Cardiac fibroblast (primary cell): ENCODE measurements around the gene PAPLN.

Experiments
- DNase-seq, 2 donors: peaks; one replicate each; pipeline versions ENCODE4 v3.0.0 to v3.0.0-alpha.2; 2010; ENCODE audit warnings: low read depth in 2 of 2
- H3K4me3 ChIP-seq, 2 donors: replicated peaks in 1 of 2; 1 replicate in 1 of 2; 2 replicates in 1 of 2; pipeline ENCODE4 v1.5.1; 2011; ENCODE audit warnings: low read depth in 2 of 2, low read length in 2 of 2, mild to moderate bottlenecking in 2 of 2, moderate library complexity in 1 of 2
- TF ChIP-seq, protein P1 (sequence below): IDR thresholded peaks from one replicate; pipeline ENCODE4 v1.5.1; 2011; ENCODE audit warnings: low read depth, mild to moderate bottlenecking, low read length, inconsistent platforms

PAPLN gene

DNA sequence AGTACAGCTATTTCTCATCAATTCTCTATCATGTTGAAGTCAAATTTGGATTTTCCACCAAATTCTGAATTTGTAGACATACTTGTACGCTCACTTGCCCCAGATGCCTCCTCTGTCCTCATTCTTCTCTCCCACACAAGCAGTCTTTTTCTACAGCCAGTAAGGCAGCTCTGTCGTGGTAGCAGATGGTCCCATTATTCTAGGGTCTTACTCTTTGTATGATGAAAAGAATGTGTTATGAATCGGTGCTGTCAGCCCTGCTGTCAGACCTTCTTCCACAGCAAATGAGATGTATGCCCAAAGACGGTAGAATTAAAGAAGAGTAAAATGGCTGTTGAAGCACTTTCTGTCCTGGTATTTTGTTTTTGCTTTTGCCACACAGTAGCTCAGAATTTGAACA lies 17.2 kb upstream of the PAPLN start:
- TF ChIP-seq, protein P1, sequence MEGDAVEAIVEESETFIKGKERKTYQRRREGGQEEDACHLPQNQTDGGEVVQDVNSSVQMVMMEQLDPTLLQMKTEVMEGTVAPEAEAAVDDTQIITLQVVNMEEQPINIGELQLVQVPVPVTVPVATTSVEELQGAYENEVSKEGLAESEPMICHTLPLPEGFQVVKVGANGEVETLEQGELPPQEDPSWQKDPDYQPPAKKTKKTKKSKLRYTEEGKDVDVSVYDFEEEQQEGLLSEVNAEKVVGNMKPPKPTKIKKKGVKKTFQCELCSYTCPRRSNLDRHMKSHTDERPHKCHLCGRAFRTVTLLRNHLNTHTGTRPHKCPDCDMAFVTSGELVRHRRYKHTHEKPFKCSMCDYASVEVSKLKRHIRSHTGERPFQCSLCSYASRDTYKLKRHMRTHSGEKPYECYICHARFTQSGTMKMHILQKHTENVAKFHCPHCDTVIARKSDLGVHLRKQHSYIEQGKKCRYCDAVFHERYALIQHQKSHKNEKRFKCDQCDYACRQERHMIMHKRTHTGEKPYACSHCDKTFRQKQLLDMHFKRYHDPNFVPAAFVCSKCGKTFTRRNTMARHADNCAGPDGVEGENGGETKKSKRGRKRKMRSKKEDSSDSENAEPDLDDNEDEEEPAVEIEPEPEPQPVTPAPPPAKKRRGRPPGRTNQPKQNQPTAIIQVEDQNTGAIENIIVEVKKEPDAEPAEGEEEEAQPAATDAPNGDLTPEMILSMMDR, result no peak
- DNase-seq, result no peak
- no peak overlapping the region for H3K4me3 ChIP-seq

DNA sequence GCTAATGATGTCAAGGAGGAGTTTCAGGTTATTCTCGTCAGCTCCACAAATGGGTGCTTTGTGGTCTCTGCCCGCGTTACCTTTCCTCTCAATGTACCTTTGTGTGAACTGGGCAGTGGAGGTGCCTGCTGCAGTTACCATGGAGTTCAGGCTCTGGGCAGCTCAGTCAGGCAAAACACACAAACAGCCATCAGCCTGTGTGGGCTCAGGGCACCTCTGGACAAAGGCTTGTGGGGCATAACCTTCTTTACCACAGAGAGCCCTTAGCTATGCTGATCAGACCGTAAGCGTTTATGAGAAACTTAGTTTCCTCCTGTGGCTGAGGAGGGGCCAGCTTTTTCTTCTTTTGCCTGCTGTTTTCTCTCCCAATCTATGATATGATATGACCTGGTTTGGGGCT lies 16.7 kb upstream of the PAPLN start:
- TF ChIP-seq, protein P1, result no peak
- H3K4me3 ChIP-seq, result no peak overlapping the region
- no peak for DNase-seq

DNA sequence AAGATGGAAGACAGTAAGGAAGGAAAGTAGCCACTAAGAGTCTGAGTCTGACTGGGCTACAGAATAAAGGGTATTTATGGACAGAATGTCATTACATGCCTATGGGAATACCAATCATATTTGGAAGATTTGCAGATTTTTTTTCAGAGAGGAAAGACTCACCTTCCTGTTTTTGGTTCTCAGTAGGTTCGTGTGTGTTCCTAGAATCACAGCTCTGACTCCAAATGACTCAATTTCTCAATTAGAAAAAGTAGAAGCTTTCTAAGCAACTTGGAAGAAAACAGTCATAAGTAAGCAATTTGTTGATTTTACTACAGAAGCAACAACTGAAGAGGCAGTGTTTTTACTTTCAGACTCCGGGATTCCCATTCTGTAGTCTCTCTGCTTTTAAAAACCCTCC lies 15.4 kb upstream of the PAPLN start:
- TF ChIP-seq, protein P1, result no peak
- peak in 1 of 2 donors; percentile 67 for DNase-seq
- H3K4me3 ChIP-seq, result no peak overlapping the region

DNA sequence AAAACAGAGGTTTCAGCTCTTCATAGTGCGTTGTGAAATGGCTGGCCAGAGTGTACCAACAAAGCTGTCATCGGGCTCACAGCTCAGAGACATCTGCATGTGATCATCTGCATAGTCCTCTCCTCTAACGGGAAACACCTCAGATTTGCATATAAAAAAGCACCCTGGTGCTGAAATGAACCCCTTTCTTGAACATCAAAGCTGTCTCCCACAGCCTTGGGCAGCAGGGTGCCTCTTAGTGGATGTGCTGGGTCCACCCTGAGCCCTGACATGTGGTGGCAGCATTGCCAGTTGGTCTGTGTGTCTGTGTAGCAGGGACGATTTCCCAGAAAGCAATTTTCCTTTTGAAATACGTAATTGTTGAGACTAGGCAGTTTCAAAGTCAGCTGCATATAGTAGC lies 14.3 kb upstream of the PAPLN start:
- DNase-seq, result peak in 1 of 2 donors; percentile 54
- no peak overlapping the region for H3K4me3 ChIP-seq
- TF ChIP-seq, protein P1, result no peak

DNA sequence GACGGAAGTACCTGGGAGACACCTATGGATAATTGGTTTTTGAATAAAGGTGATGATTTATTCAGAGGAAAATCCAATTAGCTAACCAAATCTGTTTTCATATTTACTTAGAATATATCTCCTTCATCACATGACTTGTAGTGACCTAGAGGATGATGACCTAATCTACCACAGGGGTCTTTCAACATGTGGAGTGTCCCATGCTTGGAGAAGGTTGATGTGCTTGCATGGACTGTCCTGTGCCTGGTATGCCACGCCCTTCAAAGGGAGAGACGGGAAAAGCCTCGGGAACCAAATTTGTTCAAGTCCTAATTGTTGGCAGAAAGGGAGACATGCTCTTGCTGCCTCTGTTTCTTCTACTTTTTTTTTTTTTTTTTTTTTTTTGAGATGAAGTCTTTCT lies 11.8 kb upstream of the PAPLN start:
- TF ChIP-seq, protein P1, result no peak
- H3K4me3 ChIP-seq, result no peak overlapping the region

DNA sequence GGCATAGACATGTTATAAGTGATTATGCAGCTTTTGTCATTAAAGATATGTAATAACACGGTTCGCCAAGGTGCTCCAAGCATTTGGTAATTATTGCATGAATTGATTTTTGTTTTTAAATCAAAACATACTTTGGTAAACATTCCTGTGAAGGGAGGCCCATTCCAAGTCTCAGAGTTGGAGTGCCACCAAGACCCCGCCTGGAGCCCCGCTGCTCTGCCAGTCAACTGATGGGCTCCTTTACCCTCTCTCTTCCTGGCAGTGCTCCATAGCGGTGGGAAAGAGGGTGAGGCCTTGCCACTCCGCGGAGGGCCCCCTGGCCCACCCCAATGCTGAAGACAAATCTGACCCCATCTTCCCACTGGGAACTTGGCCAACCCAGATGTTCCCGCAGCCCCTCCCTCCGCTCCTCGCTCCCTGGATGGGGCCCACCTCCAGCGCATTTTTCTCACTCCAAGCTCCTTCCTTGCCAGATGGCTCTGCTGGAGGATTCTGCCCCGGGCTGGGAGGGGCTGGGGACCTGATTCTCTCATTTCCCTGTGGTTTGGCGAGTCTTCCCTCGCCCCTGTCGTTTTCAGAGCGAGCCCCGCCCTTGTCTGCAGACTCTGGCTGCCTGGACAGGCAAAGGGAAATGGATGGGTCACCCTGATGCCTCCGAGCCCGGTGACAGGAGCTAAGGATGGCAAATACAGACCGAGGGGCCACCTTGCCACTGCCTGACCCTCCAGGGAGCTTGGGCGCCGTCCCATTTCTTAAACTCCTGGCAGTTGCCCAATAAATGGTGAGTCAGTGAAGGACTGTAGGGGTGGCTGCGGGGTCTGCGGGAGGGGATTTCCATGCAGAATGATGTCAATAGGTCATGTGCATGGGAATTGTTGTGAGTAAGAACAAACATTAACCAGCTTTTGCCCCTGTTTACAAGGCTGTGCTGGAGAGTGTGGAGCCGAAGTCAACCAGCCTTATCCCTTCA lies 9.2 kb upstream of the PAPLN start:
- H3K4me3 ChIP-seq, result peak overlapping the region; percentile 11 to 28
- peak; percentile 96 for DNase-seq
- TF ChIP-seq, protein P1, result no peak

More for the DNA sequence above, 11.8 kb upstream of the PAPLN start:
- no peak for DNase-seq

DNA sequence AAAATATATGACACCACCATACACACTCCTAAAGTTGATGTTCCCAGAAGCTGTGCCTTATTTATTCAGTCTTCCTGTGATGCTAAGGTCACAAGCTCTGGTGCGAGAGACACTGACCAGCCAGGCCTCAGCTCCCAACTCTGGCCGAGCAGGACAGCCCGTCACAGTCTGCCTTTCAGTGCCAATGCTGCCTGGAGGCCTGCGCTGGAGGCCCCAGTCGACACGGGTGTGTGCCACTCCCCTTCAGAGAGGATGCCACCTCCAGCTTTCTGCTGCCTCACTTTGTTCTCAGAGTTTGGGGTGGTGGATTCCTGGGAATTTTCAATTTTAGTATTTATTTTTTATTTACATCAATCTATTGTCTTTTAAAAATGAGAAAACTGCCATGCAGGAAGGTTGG lies 7.3 kb upstream of the PAPLN start:
- TF ChIP-seq, protein P1, result no peak
- no peak overlapping the region for H3K4me3 ChIP-seq

More for the DNA sequence above, 7.3 kb upstream of the PAPLN start:
- no peak for DNase-seq
